Thyroid gland (tissue), 4 donors: Measurements from ENCODE around the gene HNRNPA2B1. TPM values are rescaled to one million over a fixed set of nuclear protein-coding genes. Genes with fewer than 3 reads are reported as not detected.
"Not testable (repeated sequence)": the region's sequence is repeated elsewhere in the genome, so short reads cannot be mapped to it uniquely, and the experiment has no call there.

ENCODE experiments used
- DNase-seq, 2 donors: peaks; one replicate each; pipeline ENCODE4 v3.0.0-alpha.2; 2019
- H3K27ac ChIP-seq, 3 donors: fragments of 200-600 bp; sonication (generic); 1 replicate in 2 of 3; 2 replicates in 1 of 3; pipeline ENCODE4 v1.5.1; 2016 to 2019; ENCODE audit warnings: mild to moderate bottlenecking in 1 of 3, moderate library complexity in 1 of 3
- H3K27me3 ChIP-seq: fragments of 200-600 bp; sonication (generic); one replicate; pipeline ENCODE4 v1.5.1; 2019
- H3K36me3 ChIP-seq, 2 donors: fragments of 200-600 bp; sonication (generic); one replicate each; pipeline ENCODE4 v1.5.1; 2016 to 2019
- H3K4me1 ChIP-seq, 2 donors: fragments of 200-600 bp; sonication (generic); one replicate each; pipeline ENCODE4 v1.5.1; 2017 to 2019
- H3K4me3 ChIP-seq, 3 donors: fragments of 200-600 bp; sonication (generic); replicated peaks in 1 of 3; 1 replicate in 2 of 3; 2 replicates in 1 of 3; pipeline ENCODE4 v1.5.1; 2016; ENCODE audit warnings: mild to moderate bottlenecking in 1 of 3
- H3K9me3 ChIP-seq: fragments of 200-600 bp; sonication (generic); one replicate; pipeline ENCODE4 v1.5.1; 2017
- POLR2A ChIP-seq, 2 donors: fragments of 450-650 bp; IDR thresholded peaks; one replicate each; pipeline ENCODE4 v1.6.1; 2017; ENCODE audit warnings: antibody characterized with exemption in 2 of 2, mild to moderate bottlenecking in 2 of 2, moderate library complexity in 1 of 2
- WGBS, 2 donors: methylation state at CpG; one replicate each; pipeline ENCODE4 v1.1.5; 2017; 5-methylcytosine and 5-hydroxymethylcytosine counted together
- intact Hi-C: fragments of 100-400 bp; cut with DNase I; formaldehyde crosslinking; loops from one replicate; pipeline ENCODE4 v1.15.1; 2023
- total RNA-seq, 4 donors: library from RNA; depleted of rRNA; stranded (reverse); fragments of >200 nt; gene quantifications; one replicate each; pipeline ENCODE4 v1.2.3, GENCODE V29; 2016
- TF ChIP-seq, protein P1 (sequence below), 6 experiments: fragments of 200-600 bp in 3 of 6; fragments of 450-650 bp in 3 of 6; sonication (generic) in 3 of 6; IDR thresholded peaks; one replicate each; pipeline ENCODE4 v1.5.1; 2016 to 2019; ENCODE audit warnings: antibody characterized with exemption in 6 of 6, mild to moderate bottlenecking in 2 of 6, inconsistent platforms in 1 of 6, moderate library complexity in 1 of 6

HNRNPA2B1 gene
- total RNA-seq, 4 donors from 2014 or later, result 192 to 303 (median 239) TPM

DNA sequence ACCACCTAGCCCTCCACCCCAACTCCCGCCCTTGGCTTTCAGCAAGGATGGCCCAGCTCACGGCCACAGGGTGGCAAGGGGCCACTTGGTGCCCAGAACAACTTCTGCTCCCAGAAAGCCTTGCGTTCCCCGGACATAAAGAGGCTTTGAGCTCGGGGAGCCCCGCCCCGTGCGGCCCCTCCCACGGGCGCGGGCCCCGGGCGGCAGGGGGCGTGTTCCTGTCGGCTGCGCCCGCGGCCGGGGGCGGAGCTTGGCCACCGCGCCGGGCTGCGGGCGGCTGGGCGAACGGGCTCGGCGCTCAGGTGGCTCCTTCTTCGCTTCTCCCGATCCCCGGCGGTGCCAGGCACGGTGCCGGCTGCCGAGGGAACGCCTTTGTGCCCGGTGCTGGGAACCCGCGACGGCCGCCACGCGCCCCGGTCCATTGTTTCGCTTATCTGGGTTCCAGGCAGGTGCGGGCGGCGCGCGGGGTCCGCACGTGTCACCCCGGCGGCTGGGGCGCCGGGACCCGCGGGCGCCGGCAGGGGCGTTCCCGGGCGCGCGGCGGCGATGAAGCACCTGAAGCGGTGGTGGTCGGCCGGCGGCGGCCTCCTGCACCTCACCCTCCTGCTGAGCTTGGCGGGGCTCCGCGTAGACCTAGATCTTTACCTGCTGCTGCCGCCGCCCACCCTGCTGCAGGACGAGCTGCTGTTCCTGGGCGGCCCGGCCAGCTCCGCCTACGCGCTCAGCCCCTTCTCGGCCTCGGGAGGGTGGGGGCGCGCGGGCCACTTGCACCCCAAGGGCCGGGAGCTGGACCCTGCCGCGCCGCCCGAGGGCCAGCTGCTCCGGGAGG is 48.4 kb downstream of the HNRNPA2B1 start, which contains the start of gene NFE2L3:
Gene NFE2L3 (plus strand): TSS at position 246 of the 829 bp plus-strand sequence. CDS start 301 bp downstream, at position 547.
- Histone ChIP-seq H3K9me3 (no peaks in the 10 kb centered on the region), H3K36me3 (no peaks in the 10 kb centered on the region), H3K4me3 (peak within 1 kb of the TSS in 1 of 3 donors; percentile 40), H3K27me3 (no peaks in the 10 kb centered on the region), H3K4me1 (peaks cover 0 to 18% of the 10 kb centered on the region in 2 donors), H3K27ac (no peak within 1 kb of the TSS)
- TF ChIP-seq POLR2A (IDR thresholded peaks at IDR 0.05), result no peak
- TF ChIP-seq, protein P1, sequence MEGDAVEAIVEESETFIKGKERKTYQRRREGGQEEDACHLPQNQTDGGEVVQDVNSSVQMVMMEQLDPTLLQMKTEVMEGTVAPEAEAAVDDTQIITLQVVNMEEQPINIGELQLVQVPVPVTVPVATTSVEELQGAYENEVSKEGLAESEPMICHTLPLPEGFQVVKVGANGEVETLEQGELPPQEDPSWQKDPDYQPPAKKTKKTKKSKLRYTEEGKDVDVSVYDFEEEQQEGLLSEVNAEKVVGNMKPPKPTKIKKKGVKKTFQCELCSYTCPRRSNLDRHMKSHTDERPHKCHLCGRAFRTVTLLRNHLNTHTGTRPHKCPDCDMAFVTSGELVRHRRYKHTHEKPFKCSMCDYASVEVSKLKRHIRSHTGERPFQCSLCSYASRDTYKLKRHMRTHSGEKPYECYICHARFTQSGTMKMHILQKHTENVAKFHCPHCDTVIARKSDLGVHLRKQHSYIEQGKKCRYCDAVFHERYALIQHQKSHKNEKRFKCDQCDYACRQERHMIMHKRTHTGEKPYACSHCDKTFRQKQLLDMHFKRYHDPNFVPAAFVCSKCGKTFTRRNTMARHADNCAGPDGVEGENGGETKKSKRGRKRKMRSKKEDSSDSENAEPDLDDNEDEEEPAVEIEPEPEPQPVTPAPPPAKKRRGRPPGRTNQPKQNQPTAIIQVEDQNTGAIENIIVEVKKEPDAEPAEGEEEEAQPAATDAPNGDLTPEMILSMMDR (IDR thresholded peaks at IDR 0.05), result no peak
- peak; percentile 58 to 62 for DNase-seq
- intact Hi-C loops, result no loop called here
- WGBS, 2 donors, result 13% methylated on average over 2 of the region's 95 CpGs; no CpG with 5 or more reads in 1 of the 2 donors

GRCh38 chr7:26151650-26151952 is 48.9 kb downstream of the HNRNPA2B1 start:
- no peaks in the 10 kb centered on the region for H3K36me3 ChIP-seq
- peak overlapping the region in 1 of 3 donors; percentile 40 for H3K4me3 ChIP-seq
- TF ChIP-seq POLR2A (IDR thresholded peaks at IDR 0.05), result no peak
- TF ChIP-seq, protein P1 (IDR thresholded peaks at IDR 0.05), result no peak
- no peaks in the 10 kb centered on the region for H3K9me3 ChIP-seq
- intact Hi-C loops, result no loop called here
- WGBS, 2 donors, result 67 to 72% methylated on average over 10 of the region's 10 CpGs
- no peak for DNase-seq
- H3K27me3 ChIP-seq, result no peaks in the 10 kb centered on the region
- no peak overlapping the region for H3K27ac ChIP-seq
- H3K4me1 ChIP-seq, result peaks cover 0 to 18% of the 10 kb centered on the region in 2 donors

DNA sequence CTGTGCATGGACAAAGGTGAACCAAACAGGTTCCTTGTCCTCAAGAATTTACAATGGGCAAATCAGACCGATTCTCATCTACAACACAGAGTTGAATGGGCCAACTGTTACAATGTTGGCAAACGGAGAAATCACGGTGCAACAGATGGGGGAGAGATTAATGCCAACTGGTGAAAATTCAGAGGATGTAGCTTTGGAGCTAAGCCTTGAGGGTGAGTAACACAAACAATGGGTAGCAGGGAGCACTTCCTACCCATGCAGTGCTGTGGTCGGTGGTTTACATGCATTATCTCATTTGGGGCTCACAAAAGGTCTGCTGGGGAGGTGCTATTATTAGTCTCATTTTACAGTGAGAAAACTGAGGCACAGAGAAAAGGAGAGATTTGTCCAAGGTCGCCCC is 49.5 kb downstream of the HNRNPA2B1 start:
- WGBS, 2 donors, result 80 to 85% methylated on average over 5 of the region's 5 CpGs
- intact Hi-C loops, result no loop called here
- Histone ChIP-seq H3K36me3 (no peaks in the 10 kb centered on the region), H3K27ac (no peak overlapping the region), H3K9me3 (no peaks in the 10 kb centered on the region), H3K4me3 (no peak overlapping the region), H3K4me1 (peaks cover 0 to 14% of the 10 kb centered on the region in 2 donors), H3K27me3 (no peaks in the 10 kb centered on the region)
- DNase-seq, result no peak
- TF ChIP-seq POLR2A (IDR thresholded peaks at IDR 0.05), result no peak
- TF ChIP-seq, protein P1 (IDR thresholded peaks at IDR 0.05), result no peak

- H3K4me1 ChIP-seq, result peaks cover 0 to 10% of the 10 kb centered on the region in 2 donors
- TF ChIP-seq, protein P1 (IDR thresholded peaks at IDR 0.05), result no peak
- TF ChIP-seq POLR2A (IDR thresholded peaks at IDR 0.05), result no peak
- no peaks in the 10 kb centered on the region for H3K9me3 ChIP-seq
- WGBS, 2 donors, result 96% methylated on average over 1 of the region's 1 CpG
- intact Hi-C loops, result no loop called here
- H3K27ac ChIP-seq, result no peak overlapping the region
- no peaks in the 10 kb centered on the region for H3K27me3 ChIP-seq
- H3K36me3 ChIP-seq, result no peaks in the 10 kb centered on the region
- no peak for DNase-seq
- no peak overlapping the region for H3K4me3 ChIP-seq
Observed at GRCh38 chr7:26149391-26149977, 51.1 kb downstream of the HNRNPA2B1 start.

DNA sequence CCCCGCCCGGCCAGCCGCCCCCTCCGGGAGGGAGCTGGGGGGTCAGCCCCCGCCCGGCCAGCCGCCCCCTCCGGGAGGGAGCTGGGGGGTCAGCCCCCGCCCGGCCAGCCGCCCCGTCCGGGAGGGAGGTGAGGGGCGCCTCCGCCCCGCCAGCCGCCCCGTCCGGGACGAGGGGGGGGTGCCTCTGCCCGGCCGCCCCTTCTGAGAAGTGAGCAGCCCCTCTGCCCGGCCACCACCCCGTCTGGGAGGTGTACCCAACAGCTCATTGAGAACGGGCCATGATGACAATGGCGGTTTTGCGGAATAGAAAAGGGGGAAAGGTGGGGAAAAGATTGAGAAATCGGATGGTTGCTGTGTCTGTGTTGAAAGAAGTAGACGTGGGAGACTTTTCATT is 52.2 kb downstream of the HNRNPA2B1 start:
- WGBS, 2 donors, result 65 to 68% methylated on average over 9 to 14 of the region's 29 CpGs

DNA sequence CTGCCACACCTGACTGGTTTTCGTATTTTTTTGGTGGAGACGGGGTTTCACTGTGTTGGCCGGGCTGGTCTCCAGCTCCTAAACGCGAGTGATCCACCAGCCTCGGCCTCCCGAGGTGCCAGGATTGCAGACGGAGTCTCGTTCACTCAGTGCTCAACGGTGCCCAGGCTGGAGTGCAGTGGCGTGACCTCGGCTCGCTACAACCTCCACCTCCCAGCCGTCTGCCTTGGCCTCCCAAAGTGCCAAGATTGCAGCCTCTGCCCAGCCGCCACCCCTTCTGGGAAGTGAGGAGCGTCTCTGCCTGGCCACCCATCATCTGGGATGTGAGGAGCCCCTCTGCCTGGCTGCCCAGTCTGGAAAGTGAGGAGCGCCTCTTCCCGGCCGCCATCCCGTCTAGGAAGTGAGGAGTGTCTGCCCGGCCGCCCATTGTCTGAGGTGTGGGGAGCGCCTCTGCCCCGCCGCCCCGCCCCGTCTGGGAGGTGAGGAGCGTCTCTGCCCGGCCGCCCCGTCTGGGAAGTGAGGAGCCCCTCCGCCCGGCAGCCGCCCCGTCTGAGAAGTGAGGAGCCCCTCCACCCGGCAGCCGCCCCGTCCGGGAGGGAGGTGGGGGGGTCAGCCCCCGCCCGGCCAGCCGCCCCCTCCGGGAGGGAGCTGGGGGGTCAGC is 52.8 kb downstream of the HNRNPA2B1 start:
- intact Hi-C loops, result not testable (repeated sequence)

More for the DNA sequence above, 52.2 kb downstream of the HNRNPA2B1 start:
- DNase-seq, intact Hi-C loops, H3K27ac ChIP-seq, H3K9me3 ChIP-seq, H3K27me3 ChIP-seq, H3K4me3 ChIP-seq, H3K36me3 ChIP-seq: not testable (repeated sequence)
- peaks cover 0 to 10% of the 10 kb centered on the region in 2 donors for H3K4me1 ChIP-seq

More for the DNA sequence above, 52.8 kb downstream of the HNRNPA2B1 start:
- H3K9me3 ChIP-seq, H3K27ac ChIP-seq, DNase-seq, H3K36me3 ChIP-seq, H3K27me3 ChIP-seq, H3K4me3 ChIP-seq, H3K4me1 ChIP-seq: not testable (repeated sequence)
- 59 to 86% methylated on average over 6 to 22 of the region's 43 CpGs for WGBS, 2 donors
